Measurements from ENCODE around the gene TASOR.

TASOR gene

GRCh38 chr3:56681984-56682461 lies 1.0 kb downstream of the TASOR start:
- no peak for FAIRE-seq

DNA sequence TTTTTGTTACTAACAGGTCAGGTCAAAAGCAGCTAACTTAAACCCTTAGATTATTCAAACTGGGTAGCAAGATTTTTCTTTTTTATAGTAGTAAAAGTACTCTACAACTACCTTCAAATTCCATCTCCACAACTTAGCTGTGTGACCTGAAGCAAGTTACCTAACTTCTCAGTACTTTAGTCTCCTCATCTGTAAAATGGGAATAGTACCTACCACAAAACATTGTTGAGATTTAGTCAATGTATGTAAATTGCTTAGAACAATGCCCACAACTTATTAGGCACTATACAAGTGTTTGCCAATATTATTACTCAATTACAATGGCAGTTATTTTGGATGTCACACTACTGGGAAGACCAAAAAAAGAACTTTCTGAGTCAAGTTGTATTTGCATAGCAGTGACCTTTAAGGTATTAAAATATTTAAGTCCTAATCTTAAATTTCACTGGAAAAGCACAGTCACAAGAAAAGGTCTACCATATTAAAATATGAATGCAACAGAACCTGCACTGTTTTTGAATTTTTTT lies 2.9 kb downstream of the TASOR start:
- FAIRE-seq, result no peak

DNA sequence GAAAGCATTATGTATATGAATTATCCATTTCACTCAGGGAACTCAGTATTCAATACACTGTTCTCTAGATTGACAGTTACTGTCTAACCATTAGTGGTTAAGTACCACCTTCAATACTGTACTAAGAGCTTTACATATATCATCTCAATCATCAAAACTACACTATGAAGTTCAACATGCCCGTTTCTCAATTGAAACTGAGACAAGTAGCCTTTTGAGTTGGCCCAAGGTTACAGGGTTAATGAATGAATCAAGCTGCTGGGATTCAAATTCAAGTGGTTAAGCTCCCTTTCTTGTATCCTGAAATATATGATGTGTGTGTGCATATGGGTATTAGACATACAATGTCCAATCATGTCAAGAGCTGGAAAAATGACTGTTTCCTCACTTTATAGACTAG lies 5.8 kb downstream of the TASOR start:
- no peak for FAIRE-seq

GRCh38 chr3:56673781-56674457 lies 9.1 kb downstream of the TASOR start:
- FAIRE-seq, result no peak

DNA sequence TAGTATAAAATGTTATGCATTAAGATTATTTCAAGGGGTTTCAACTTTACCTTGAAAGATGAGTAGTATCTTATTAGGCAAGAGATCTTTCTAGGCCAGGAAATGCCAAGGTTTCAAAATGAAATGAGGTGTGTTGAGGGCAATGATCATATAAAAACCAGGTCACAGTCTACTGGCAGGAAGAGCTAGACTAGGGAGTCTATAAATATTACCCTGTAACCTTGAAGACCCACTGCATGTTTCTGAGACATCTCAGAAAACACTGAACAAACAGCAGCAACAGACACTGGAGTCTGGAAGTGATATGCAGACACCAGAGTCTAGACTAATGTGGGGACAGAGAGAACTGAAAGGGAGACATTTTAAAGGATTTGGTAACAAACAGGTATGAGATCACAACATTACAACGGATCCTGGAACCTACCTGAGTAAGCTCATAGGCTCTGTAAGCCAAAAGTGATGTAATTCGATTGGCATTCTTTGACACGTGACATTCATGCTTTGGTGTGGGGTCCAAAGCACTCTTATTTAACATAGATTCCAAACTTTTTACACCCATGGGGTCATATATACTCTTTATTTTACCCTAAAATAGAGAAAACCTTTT lies 15.0 kb downstream of the TASOR start:
- FAIRE-seq, result no peak

DNA sequence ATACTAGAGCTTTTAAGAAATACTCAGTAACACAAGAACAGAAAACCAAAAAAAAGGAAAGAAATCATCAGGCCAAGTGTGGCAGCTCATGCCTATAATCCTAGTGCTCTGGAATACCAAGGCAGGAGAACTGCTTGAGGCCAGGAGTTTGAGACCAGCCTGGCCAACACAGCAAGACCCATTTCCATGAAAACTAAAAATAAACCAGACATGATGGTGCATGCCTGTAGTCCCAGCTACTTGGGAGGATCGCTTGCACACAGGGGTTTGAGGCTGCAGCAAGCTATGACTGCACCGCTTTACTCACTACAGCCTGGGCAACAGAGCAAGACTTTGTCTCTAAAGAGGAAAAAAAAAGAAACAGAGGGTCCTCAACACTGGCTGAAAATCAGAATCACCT lies 18.2 kb downstream of the TASOR start:
- FAIRE-seq, result no peak

GRCh38 chr3:56655709-56656108 lies 27.4 kb downstream of the TASOR start:
- FAIRE-seq, result no peak

GRCh38 chr3:56654460-56654859 lies 28.6 kb downstream of the TASOR start:
- no peak for FAIRE-seq

- FAIRE-seq, result no peak
Measured at GRCh38 chr3:56645407-56645806, 37.7 kb downstream of the TASOR start.

DNA sequence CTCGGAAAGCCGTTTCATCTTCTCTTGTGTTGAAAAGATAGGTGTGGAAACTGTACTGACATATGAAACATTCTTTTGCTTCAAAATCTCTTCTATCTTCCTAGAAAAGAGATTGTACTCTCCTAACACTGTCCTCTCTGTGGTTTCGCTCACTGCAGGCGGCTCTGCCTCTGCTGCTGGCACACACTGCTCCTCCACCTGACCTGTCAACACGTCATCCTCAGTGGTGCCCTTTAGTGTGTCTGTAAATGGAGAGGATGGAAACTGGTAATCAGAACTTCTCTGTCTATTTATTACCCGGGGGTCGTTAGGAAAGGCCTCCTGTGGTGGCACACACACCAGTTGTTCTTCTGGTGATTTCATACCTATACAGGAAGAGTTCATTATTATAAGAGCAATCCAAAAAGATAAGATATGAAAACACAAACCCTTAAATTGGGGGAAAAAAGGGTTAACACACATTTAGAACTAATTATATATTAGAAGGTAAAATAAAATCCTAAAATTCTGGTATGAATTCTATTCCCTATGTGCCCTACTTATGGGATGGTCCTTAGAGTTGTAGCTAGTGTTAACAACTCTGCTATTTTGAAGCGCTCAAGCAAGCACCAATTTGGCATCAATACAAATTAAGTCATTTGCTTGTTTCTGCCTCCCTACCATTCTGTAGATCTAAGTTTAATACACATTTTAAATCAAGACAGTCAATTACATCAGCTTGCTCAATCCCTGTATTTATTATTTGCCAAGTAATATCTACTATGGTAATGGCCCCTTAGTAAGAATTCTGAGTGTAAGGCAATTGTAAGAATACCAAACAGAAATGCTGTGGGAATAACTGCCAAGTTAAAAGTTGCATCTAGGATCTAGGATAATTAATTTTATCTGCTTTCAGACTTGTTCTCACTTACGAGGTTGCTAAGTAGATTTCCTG lies 49.2 kb downstream of the TASOR start:
- FAIRE-seq, result no peak

All from colon (tissue), 2 donors.